Endothelial cell of umbilical vein (primary cell): ENCODE data around the gene BTBD8.

Source experiments
- MYC ChIP-seq: IDR thresholded peaks from one replicate; pipeline ENCODE4 v1.6.1; 2011; ENCODE audit warnings: mild to moderate bottlenecking, low read depth, low read length
- POLR2AphosphoS5 ChIP-seq: IDR thresholded peaks from 2 replicates; pipeline ENCODE4 v1.6.1; 2012; ENCODE audit warnings: low read depth, mild to moderate bottlenecking, control low read depth, low read length, moderate library complexity; ENCODE audit not compliant: insufficient read depth
- TF ChIP-seq, protein P1 (sequence below), 2 donors: IDR thresholded peaks; 1 replicate in 1 of 2; 2 replicates in 1 of 2; pipeline ENCODE4 v1.5.1; 2011; ENCODE audit warnings: low read length in 2 of 2, mild to moderate bottlenecking in 2 of 2, moderate library complexity in 2 of 2, control low read depth in 1 of 2, inconsistent platforms in 1 of 2, low read depth in 1 of 2; ENCODE audit not compliant: insufficient read depth in 1 of 2; ENCODE audit errors: extremely low read depth in 1 of 2

DNA sequence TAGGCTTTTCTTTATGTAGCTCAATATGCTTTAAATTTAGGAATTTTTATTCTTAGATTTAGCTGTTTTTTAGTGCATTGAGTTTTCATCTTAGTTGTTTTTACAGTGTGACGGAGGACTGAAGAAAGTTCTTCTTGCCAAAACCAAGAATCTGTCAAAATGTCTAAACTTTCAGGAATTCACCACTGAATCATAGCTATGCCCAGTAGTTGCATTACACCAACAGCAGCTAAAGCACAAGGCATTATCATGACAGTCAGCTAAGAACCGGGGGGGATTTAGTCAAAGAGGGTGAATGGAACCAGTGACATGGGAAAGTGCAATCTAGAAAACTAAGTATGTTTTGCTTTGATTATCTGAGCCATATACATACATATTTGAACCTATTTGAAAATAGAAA, 131.0 kb downstream of the BTBD8 start:
- TF ChIP-seq MYC (no peak), POLR2AphosphoS5 (no peak)
- TF ChIP-seq, protein P1, sequence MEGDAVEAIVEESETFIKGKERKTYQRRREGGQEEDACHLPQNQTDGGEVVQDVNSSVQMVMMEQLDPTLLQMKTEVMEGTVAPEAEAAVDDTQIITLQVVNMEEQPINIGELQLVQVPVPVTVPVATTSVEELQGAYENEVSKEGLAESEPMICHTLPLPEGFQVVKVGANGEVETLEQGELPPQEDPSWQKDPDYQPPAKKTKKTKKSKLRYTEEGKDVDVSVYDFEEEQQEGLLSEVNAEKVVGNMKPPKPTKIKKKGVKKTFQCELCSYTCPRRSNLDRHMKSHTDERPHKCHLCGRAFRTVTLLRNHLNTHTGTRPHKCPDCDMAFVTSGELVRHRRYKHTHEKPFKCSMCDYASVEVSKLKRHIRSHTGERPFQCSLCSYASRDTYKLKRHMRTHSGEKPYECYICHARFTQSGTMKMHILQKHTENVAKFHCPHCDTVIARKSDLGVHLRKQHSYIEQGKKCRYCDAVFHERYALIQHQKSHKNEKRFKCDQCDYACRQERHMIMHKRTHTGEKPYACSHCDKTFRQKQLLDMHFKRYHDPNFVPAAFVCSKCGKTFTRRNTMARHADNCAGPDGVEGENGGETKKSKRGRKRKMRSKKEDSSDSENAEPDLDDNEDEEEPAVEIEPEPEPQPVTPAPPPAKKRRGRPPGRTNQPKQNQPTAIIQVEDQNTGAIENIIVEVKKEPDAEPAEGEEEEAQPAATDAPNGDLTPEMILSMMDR (IDR thresholded peaks at IDR 0.05; ENCODE audit: extremely low read depth in 1 of 2, insufficient read depth in 1 of 2, low read depth in 1 of 2, low read length in 2 of 2) = no peak
